GM19328 (cell line): ENCODE data around the gene CFAP107.
"Not testable (repeated sequence)": the region's sequence is repeated elsewhere in the genome, so short reads cannot be mapped to it uniquely, and the experiment has no call there.

Source experiments
- ATAC-seq: cut with Tn5 transposase; IDR thresholded peaks from one replicate; pipeline ENCODE4 v1.9.1; 2021; ENCODE audit warnings: mild to moderate bottlenecking, moderate library complexity; ENCODE audit not compliant: unreplicated experiment

Gene CFAP107

GRCh38 chr1:12776801-12777557 is 31.0 kb downstream of the CFAP107 start:
- ATAC-seq: no peak

GRCh38 chr1:12778061-12778460 is 32.1 kb downstream of the CFAP107 start:
- no peak for ATAC-seq

GRCh38 chr1:12778907-12779306 is 32.9 kb downstream of the CFAP107 start:
- no peak for ATAC-seq

- ATAC-seq: not testable (repeated sequence)
These were observed 35.5 kb downstream of the CFAP107 start for GRCh38 chr1:12781488-12781887.

GRCh38 chr1:12783783-12784182 is 37.8 kb downstream of the CFAP107 start:
- not testable (repeated sequence) for ATAC-seq

GRCh38 chr1:12784729-12785128 is 38.7 kb downstream of the CFAP107 start:
- not testable (repeated sequence) for ATAC-seq

GRCh38 chr1:12791097-12791496 is 45.1 kb downstream of the CFAP107 start, which contains the start of gene PRAMEF1:
Gene PRAMEF1, plus strand, starts transcription at chr1:12791397. Its CDS starts 1,831 bp downstream, at chr1:12793228.
- ATAC-seq: not testable (repeated sequence)

GRCh38 chr1:12798911-12799310 is 52.9 kb downstream of the CFAP107 start:
- no peak for ATAC-seq

GRCh38 chr1:12799730-12800129 is 53.7 kb downstream of the CFAP107 start:
- ATAC-seq: no peak

- no peak for ATAC-seq
These were observed 63.9 kb downstream of the CFAP107 start for GRCh38 chr1:12809933-12810332.

- ATAC-seq: no peak
These were observed 64.8 kb downstream of the CFAP107 start for GRCh38 chr1:12810691-12811408.

GRCh38 chr1:12811409-12811784 is 65.4 kb downstream of the CFAP107 start:
- no peak for ATAC-seq
